Raji (cell line): ENCODE results near the gene XAB2.

Experiments used
- POLR2A ChIP-seq: IDR thresholded peaks from 2 replicates; pipeline ENCODE4 v1.6.1; 2011; ENCODE audit warnings: low read depth, low read length, control low read depth; ENCODE audit not compliant: insufficient read depth

Gene XAB2

DNA sequence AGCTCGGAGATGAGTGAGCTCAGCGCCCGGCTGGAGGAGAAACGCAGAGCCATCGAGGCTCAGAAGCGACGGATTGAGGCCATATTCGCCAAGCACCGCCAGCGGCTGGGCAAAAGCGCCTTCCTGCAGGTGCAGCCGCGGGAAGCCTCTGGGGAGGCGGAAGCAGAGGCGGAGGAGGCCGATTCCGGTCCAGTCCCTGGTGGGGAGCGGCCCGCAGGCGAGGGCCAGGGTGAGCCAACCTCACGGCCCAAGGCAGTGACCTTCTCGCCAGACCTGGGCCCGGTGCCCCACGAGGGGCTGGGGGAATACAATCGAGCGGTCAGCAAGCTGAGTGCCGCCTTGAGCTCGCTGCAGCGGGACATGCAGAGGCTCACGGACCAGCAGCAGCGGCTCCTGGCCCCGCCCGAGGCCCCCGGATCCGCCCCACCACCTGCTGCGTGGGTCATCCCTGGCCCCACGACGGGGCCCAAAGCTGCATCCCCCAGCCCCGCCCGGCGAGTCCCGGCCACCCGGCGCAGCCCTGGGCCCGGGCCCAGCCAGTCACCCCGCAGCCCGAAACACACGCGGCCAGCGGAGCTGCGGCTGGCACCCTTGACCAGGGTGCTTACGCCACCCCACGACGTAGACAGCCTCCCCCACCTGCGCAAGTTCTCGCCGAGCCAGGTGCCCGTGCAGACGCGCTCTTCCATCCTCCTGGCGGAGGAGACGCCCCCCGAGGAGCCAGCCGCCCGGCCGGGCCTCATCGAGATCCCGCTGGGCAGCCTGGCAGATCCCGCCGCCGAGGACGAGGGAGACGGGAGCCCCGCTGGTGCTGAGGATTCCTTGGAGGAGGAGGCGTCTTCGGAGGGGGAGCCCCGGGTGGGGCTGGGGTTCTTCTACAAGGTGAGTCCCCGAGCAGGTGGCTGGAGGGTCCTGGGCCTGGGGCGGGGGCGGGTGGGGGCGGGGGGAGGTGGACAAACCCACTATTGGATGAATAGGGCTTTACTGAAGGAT, 16.8 kb downstream of the XAB2 start:
- no peak for TF ChIP-seq POLR2A

DNA sequence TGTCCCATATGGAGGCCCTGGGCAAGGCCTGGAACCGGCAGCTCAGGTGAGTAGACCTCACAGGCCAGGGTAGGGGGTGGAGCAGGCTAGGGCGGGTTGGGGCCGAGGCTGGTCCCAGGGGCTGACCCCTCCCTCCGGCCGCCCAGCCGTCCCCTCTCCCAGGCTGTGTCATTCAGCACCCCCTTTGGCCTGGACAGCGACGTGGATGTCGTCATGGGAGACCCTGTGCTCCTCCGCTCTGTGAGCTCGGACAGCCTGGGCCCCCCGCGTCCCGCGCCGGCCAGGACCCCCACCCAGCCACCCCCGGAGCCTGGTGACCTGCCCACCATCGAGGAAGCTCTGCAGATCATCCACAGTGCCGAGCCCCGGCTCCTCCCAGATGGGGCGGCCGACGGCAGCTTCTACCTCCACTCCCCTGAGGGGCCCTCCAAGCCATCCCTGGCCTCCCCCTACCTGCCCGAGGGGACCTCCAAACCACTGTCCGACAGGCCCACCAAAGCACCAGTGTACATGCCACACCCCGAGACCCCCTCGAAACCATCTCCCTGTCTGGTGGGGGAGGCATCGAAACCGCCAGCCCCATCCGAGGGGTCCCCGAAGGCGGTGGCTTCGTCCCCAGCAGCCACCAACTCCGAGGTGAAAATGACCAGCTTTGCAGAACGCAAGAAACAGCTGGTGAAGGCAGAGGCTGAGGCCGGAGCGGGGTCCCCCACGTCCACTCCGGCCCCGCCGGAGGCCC, 17.6 kb downstream of the XAB2 start:
- TF ChIP-seq POLR2A = no peak

DNA sequence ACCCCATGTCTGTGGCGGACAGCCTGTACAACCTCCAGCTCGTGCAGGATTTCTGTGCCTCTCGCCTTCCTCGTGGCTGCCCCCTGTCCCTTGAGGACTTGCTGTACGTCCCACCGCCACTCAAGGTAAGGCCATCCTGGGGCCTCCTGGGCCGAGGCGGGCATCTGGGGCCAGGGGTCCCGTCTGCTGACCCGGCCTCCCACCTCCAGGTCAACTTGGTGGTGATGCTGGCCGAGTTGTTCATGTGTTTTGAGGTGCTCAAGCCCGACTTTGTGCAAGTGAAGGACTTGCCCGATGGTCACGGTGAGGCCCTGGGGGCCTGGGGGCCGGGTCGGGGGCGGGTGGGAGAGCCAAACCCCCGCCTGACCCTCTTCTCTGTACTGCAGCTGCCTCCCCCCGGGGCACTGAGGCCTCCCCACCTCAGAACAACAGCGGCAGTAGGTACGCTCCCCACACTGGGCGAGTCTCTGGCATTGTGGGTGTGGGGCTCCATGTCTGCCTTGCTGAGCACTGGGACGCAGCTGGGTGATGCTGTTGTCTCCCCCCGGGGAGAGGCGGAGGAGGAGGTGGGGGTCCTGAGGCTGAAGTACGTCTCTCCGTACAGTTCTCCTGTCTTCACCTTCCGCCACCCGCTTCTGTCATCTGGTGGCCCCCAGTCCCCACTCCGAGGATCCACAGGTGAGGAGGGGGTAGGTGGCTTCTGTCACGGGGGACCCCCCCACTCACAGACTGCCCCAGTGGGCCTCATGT, 18.7 kb downstream of the XAB2 start:
- no peak for TF ChIP-seq POLR2A

DNA sequence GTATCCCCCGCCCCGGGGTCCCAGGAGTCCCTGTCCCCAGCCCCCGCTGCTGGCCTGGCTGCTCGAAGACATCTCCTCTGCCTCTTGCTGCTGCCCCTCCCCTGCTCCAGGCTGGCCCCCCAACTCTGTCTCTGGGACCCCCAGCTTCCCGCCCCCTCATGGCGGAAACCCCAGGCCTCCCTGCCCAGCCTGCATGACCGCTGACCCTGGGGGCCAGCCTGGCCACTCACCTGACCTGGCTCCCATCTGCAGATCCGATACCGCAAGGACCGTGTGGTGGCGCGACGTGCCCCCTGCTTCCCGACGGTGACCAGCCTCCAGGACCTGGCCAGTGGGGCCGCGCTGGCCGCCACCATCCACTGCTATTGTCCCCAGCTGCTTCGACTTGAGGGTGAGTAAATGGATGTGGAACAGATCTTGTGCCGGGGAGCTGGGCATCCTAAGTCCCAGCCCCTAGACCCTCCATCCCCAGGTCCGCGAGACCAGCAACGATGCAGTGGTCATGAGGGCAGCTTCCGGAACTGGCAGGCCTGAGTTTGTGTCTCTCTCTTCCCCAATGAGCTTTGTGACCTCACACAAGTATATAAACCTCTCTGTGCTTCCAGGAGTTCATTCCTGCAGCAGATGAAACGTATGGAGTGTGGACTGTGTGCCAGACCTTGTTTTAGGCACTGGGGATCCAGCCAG, 21.3 kb downstream of the XAB2 start:
- TF ChIP-seq POLR2A = no peak

DNA sequence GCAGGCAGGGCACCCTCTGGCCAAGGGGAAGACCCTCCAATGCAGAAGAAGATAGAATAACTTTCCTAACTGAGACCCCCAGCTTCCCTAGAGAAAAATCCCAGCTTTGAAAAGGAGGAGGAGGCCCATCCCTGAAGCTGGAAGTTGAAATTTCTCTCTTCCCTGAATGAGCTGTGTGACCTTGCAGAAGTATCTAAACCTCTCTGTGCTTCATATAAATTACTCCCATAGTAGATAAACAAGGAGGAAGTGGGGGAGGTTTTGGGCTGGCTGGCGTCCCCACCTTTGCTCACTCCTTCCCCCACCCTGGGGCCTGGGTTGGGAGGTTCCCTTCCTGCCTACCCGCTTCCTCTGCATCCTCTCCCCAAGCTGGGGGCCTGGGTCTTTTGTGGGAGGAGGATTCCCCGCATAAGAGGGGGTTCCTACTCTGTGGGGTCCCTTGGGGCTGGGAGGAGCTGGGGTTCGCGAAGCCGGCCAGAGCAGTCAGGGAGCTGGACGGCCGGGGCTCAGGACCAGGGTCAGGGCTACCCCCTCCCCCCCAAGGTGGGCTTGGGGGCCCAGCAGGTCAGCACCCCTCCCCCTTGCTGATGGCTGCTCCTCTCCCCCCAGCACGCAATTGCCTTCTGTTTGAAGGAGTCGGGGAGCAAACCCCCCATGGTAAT, 22.0 kb downstream of the XAB2 start:
- no peak for TF ChIP-seq POLR2A

DNA sequence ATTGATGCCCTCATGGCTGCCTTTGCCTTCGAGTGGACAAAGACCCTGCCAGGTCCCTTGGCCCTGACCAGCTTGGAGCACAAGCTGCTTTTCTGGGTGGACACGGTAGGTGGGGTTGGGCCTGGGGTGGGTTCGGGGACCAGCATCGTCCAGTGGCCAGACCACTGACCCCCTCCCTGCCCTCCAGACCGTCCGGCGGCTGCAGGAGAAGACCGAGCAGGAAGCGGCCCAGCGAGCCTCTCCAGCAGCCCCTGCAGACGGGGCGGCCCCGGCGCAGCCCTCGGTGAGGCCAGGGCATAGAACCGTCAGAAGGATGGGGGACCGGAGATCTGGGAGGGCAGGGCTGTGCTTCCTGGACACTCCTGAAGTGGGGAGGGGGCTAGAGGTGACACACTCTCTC, 23.1 kb downstream of the XAB2 start:
- no peak for TF ChIP-seq POLR2A

DNA sequence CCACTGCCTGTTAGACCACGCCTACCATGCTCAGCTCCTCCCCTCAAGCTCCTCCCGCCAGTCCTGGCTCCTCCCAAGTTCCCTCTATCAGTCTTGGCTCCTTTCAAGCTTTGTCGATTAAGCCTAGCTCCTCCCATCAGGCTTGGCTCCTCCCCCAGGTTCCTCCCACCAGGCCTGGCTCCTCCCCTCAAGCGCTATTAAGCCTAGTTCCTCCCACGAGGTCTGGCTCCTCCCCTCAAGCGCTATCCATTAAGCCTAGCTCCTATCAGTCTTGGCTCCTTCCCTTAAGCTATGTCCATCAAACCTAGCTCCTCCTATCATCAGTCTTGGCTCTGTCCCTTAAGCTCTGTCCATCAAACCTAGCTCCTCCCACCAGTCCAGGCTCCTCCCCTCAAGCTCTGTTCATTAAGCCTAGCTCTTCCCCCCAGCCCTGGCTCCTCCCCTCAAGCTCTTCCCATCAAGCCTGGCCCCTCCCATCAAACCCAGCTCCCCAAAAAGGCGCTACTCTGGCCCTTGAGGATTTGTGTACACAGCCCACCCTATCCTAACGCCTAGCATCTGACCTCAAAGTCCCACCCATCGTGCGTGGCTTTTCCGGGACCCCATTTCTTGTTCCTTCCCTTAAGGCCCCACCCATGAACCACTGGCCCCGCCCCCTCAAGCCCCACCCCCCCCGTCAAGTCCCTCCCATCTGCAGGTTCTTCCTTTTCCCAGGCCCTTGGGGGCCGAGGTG, 23.7 kb downstream of the XAB2 start:
- no peak for TF ChIP-seq POLR2A

DNA sequence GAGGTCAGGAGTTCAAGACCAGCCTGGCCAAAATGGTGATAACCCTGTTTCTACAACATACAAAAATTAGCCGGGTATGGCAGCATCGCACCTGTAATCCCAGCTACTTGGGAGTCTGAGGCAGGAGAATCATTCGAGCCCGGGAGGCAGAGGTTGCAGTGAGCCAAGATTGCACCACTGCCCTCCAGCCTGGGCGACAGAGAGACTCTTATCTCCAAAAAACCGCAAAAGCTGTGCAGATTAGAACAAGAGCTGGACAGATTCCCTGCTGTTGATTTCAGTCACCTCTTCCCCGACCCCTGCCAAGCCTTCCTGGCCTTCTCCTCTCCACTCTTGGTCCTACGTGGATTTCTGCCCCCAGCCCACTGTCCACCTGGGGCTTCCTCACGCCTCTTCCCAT, 25.4 kb downstream of the XAB2 start:
- TF ChIP-seq POLR2A = no peak

DNA sequence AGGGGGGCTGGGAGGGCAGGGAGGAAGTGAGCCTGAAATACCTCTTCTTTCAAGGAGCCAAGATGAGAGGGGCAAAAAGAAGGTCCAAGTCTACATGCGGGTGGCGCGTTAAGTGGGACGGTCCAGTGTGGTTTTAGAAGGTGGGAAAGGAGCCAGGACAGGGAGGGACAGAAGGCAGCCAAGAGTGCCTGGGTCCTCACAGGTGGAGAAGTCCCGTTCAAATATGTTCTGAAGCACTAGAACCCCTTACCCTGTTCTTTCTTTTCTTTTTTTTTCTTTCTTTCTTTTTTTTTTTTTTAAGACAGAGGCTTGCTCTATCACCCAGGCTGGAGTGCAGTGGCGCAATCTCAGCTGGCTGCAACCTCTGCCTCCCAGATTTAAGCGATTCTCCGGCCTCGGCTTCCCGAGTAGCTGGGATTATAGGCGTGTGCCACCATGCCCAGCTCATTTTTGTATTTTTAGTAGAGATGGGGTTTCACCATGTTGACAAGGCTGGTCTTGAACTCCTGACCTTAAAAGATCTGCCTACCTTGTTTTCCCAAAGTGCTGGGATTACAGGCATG, 26.3 kb downstream of the XAB2 start:
- TF ChIP-seq POLR2A = no peak

DNA sequence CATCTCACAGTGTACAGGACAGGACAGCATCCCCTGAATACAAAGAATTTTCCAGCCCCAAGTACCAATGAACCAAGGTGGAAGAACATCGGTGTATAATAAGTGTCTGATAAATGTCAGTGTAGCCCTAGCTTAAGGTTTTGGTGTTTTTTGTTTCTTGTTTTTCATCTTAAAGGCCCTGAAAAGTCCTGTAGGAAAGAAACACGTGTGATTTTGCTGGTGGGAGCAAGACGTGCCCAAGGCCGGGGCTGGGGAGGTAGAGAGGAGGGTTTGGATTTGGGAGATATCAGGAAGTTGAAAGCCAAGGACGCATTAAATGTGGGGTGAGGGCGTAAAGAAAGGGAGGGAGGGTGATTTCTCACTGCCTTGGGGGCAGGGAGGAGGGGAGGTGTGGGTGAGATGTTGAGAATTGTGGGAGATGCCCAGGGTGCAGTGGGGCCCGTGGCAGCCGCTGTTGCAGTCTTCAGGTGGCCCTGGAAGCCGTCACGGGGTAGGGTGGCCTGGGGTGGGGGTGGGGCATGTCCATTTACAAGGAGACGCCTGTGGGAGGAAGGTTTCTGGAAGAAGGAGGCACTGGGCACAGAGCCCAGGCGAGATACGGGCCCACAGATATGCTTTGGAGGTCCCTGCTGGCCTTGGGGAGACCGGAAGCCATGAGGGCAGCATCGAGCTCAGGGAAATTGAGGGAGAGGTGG, 27.0 kb downstream of the XAB2 start:
- no peak for TF ChIP-seq POLR2A

DNA sequence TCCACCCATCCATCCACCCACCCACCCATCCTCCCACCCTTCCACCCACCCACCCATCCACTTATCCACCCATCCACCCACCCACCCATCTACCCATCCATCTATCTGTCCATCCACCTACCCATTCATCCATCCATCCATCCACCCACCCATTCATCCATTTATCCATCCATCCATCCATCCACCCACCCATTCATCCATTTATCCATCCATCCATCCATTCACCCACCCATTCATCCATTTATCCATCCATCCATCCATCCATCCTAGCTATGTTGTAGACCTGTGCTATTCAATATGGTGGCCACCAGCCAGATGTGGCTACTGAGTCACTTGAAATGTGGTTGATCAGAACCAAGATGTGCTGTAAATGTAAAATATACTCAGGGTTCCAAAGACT, 28.6 kb downstream of the XAB2 start:
- TF ChIP-seq POLR2A = no peak

DNA sequence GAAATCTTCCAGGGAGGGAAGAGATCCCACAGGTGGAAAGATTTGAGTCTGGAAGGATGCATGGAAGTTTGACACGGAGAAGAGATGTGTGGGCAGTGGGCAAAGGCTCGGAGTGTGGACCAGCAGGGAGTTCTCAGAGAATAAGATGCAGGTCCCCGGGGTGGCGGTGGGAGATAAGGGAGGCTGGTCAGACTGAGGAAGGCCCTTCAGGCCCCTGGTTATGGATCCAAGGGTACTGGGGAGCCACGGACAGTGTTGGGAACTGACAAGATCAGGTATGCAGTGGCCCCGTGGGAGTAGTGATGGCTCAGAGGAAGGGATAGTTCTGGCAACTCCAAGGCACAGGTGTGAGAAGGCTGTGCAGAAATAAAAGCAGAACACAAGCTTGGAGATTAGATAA, 31.2 kb downstream of the XAB2 start:
- no peak for TF ChIP-seq POLR2A

DNA sequence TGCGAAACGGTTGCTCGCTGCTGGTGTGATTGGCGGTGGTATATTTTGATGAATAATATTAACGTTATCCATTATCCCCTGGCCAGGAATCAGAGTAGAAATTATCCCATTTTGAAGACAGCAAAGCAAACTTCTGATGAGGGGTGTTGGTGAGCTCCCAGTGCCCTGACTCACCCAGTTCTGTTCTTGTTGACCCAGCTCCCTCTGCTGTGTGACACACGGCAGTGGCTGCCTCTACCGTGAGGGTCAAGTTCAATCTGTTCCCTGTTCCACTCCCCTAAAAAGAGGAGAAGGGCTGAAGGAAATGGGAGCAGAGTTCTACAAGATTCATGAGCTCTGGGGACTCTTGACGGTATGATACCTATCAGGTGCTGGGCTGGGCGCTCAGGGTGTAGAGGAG, 31.7 kb downstream of the XAB2 start:
- no peak for TF ChIP-seq POLR2A
